Osteoblast (primary cell): ENCODE data around the gene ETV4. TPM values are rescaled to one million over a fixed set of nuclear protein-coding genes. Genes with fewer than 3 reads are reported as not detected.
A peak's percentile ranks its signal among the peaks of the same experiment; 100 is the strongest.

Experiments used
- DNase-seq: peaks from one replicate; pipeline ENCODE4 v3.0.0; 2011; ENCODE audit warnings: low spot score, mixed read lengths; ENCODE audit not compliant: insufficient read length; ENCODE audit errors: missing footprints
- H2AFZ ChIP-seq: 2 replicates; pipeline ENCODE4 v1.6.0; 2011; ENCODE audit warnings: mild to moderate bottlenecking, low read length
- H3K27ac ChIP-seq: 2 replicates; pipeline ENCODE4 v1.5.1; 2011; ENCODE audit warnings: mild to moderate bottlenecking, low read depth, low read length, moderate library complexity
- H3K27me3 ChIP-seq: 2 replicates; pipeline ENCODE4 v1.6.0; 2012; ENCODE audit warnings: mild to moderate bottlenecking, control low read depth, inconsistent platforms, low read length, moderate library complexity; ENCODE audit not compliant: insufficient read depth
- H3K36me3 ChIP-seq: 2 replicates; pipeline ENCODE4 v1.5.1; 2011; ENCODE audit warnings: mild to moderate bottlenecking, low read length, control low read depth, moderate library complexity; ENCODE audit not compliant: insufficient read depth
- H3K4me1 ChIP-seq: 2 replicates; pipeline ENCODE4 v1.5.1; 2011; ENCODE audit warnings: mild to moderate bottlenecking, low read length, control low read depth, moderate library complexity; ENCODE audit not compliant: insufficient read depth
- H3K4me2 ChIP-seq: 2 replicates; pipeline ENCODE4 v1.6.0; 2011; ENCODE audit warnings: mild to moderate bottlenecking, low read length; ENCODE audit not compliant: insufficient read depth
- H3K4me3 ChIP-seq: fragments of 200-600 bp; sonication (generic); 3 replicates; pipeline ENCODE4 v1.5.1; 2012; ENCODE audit warnings: mild to moderate bottlenecking, low read length, inconsistent platforms; ENCODE audit not compliant: insufficient read depth
- H3K79me2 ChIP-seq: 2 replicates; pipeline ENCODE4 v1.6.0; 2012; ENCODE audit warnings: mild to moderate bottlenecking, low read length, control low read depth, inconsistent platforms; ENCODE audit not compliant: insufficient read depth
- H3K9me3 ChIP-seq: 2 replicates; pipeline ENCODE4 v1.5.1; 2011; ENCODE audit warnings: low read depth, low read length, control low read depth
- H4K20me1 ChIP-seq: 2 replicates; pipeline ENCODE4 v1.6.0; 2012; ENCODE audit warnings: mild to moderate bottlenecking, low read length, control low read depth; ENCODE audit not compliant: insufficient read depth
- CTCF ChIP-seq: IDR thresholded peaks from 2 replicates; pipeline ENCODE4 v1.5.1; 2011; ENCODE audit warnings: mild to moderate bottlenecking, low read depth, low read length, moderate library complexity; ENCODE audit errors: extremely low read depth
- total RNA-seq: library from RNA; depleted of rRNA; stranded (reverse); fragments of >200 nt; gene quantifications from 2 replicates; pipeline ENCODE4 v1.2.3, GENCODE V29; 2012

The ETV4 gene
- total RNA-seq, 1 donor = 0.72 TPM

GRCh38 chr17:43562679-43563599 lies 16.8 kb upstream of the ETV4 start:
- no peaks in the 10 kb centered on the region for H3K4me1 ChIP-seq
- H3K27me3 ChIP-seq = peaks cover 26% of the 10 kb centered on the region
- no peak overlapping the region for H3K4me3 ChIP-seq
- H2AFZ ChIP-seq = no peak overlapping the region
- H3K79me2 ChIP-seq = no peaks in the 10 kb centered on the region
- H3K4me2 ChIP-seq = no peak overlapping the region
- H3K36me3 ChIP-seq = no peaks in the 10 kb centered on the region
- no peak for TF ChIP-seq CTCF
- peak; percentile 37 for DNase-seq
- no peak overlapping the region for H3K27ac ChIP-seq
- H4K20me1 ChIP-seq = no peaks in the 10 kb centered on the region
- H3K9me3 ChIP-seq = no peaks in the 10 kb centered on the region

GRCh38 chr17:43560461-43561427 lies 14.6 kb upstream of the ETV4 start:
- H3K4me1 ChIP-seq = no peaks in the 10 kb centered on the region
- H3K4me2 ChIP-seq = no peak overlapping the region
- H4K20me1 ChIP-seq = no peaks in the 10 kb centered on the region
- H3K9me3 ChIP-seq = no peaks in the 10 kb centered on the region
- H3K27me3 ChIP-seq = peaks cover 26% of the 10 kb centered on the region
- no peak for TF ChIP-seq CTCF
- H3K79me2 ChIP-seq = no peaks in the 10 kb centered on the region
- no peak overlapping the region for H2AFZ ChIP-seq
- no peak for DNase-seq
- H3K4me3 ChIP-seq = no peak overlapping the region
- no peak overlapping the region for H3K27ac ChIP-seq
- no peaks in the 10 kb centered on the region for H3K36me3 ChIP-seq

GRCh38 chr17:43559161-43559816 lies 13.1 kb upstream of the ETV4 start:
- no peak for TF ChIP-seq CTCF
- Histone ChIP-seq H3K79me2 (no peaks in the 10 kb centered on the region), H3K27ac (no peak overlapping the region), H3K4me3 (no peak overlapping the region), H3K36me3 (no peaks in the 10 kb centered on the region), H3K27me3 (peaks cover 23% of the 10 kb centered on the region), H3K4me1 (no peaks in the 10 kb centered on the region), H3K9me3 (no peaks in the 10 kb centered on the region), H4K20me1 (no peaks in the 10 kb centered on the region), H2AFZ (no peak overlapping the region), H3K4me2 (no peak overlapping the region)
- DNase-seq = no peak
